Measurements from ENCODE around the gene PCSK7.
"Not testable (repeated sequence)": the region's sequence is repeated elsewhere in the genome, so short reads cannot be mapped to it uniquely, and the experiment has no call there.

The PCSK7 gene

DNA sequence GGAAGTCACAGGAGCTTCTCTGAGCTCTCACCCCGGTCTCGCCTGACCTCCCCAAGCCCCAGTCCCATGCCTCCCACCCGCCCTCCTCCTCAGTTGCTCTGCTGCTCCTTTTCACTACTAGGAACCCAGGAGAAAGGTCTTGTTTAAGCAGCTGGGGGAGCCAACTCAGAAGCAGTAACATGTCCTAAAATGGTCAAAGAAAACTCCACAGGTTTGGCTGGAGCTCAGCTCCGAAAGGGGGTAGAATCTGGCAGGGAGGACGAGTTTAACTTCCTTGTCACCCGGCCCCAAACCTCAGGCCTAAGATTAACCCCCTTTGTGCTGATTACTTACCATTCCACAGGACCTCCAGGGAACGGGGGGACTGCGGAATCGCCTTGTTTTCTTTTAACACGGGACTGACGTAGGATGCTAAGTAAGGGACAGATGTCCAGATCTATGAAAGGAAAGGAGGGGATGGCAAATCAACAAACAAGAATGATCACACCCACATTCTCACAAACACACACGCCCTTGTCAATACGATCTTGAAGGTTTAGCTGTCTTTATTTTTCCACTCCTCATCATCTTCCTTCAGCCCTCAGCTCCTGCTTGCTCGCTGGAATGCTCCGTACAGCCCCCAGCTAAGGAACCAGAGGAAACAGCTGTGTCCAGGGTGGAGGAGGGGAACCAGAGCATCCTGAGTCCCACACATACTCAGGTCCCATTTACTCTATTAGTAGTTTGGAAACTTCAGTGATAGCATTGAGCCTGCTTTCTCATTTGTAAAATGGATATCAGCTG is 13.5 kb downstream of the PCSK7 start:
- no peak for DNase-seq (ENCODE audit: low read depth in 3 of 3)

DNA sequence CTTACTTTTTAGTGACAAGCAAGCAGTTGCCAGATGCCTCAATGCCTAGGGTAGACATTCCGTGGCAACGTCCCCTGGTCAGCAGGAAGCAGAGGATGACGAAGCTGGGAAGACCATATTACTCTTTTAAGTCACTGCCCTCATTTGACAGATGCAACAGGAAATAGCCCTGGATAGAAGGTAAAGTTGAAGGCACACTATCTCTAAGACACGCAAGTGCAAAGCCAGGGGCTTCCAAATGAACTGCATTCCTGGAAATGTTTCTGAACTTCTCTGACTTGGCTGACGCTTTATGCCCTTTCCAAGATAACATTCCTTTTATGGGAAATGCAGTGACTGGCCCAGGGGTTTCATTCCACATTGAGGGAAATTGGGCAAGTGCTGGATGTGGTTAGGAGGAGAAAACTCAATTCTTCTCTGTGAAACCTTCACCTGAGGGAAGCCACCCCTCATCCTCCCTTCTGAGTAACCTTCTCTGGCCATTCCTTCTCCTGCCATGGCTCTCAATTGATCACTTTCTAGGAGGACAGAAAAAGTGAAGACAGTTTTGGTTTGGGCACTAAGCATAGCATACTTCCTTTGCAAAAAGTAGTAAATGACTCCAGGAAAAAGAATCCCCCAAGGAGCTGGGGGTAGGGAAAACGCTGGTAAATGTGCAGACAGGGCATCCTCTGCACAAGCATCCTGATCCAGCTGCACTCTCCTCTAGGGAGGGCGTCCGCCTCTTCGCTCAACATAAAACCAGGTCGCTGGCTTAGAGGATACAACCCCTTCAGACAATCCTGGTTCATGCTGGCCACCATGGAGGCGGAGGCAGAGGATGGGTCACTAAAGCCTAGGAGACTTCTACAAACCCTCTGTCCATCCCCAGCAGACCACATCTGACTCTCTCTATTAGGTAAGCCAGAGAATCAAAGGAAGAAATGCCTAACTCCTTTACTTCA is 14.5 kb downstream of the PCSK7 start:
- no peak for DNase-seq (ENCODE audit: low read depth in 3 of 3)

DNA sequence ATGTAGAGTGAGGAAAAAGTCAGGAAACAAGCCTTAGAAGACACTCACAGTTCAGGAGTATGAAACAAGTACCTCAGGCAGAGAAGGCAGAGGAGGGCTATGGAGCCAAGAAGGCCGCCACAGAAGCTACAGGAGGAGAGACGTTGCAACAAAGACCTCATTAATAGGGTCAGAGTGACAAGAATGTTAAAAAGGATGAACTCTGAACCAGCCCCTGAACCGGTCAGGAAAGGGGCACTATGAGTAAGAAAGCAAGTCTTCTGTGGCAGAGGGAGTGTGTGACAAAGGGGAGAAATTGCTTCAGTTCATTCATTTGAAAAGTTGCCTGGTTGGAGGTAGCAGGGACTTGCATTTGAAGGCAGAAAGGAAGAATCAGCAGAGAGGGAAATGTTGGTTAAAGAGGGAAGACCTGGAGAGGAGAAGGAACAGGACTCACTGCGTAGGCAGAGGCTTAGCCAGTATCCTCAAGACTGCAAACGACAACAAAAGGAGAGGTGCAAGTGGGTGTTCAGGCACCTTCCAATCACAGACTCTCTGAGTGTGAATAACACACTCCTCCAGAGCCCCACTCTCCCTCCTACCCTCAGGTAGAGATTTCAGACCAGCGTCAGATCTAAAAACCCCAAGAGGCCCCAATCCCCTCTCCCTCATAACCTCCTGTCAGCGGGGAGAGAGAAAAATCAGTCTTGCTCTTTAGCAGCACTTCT is 17.3 kb downstream of the PCSK7 start:
- DNase-seq (ENCODE audit: low read depth in 3 of 3), result no peak

DNA sequence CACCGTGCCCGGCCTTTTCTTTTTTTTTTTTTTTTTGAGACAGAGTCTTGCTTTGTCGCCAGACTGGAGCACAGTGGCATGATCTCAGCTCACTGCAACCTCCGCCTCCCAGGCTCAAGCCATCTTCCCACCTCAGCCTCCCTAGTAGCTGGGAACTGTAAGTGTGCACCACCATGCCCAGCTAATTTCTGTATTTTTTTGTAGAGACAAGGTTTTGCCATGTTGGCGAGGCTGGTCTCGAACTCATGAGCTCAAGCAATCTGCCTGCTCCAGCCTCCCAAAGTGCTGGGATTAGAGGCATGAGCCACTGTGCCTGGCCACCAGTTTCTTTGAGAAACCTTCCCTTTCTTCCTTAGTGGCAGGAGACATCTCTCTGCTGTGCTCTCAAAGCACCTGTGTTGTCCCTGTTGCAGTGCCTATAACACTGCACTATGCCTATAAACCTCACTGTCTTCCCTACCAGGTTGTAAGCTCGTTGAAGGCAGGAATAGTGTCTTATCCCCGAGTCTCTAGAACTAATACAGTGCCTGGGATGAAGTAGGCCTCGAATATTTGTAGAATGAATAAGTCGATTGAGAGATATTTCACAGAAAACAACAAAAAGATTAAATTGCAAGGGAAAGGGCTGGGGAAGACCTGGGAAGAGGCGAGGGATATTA is 19.0 kb downstream of the PCSK7 start:
- DNase-seq (ENCODE audit: low read depth in 3 of 3), result no peak

DNA sequence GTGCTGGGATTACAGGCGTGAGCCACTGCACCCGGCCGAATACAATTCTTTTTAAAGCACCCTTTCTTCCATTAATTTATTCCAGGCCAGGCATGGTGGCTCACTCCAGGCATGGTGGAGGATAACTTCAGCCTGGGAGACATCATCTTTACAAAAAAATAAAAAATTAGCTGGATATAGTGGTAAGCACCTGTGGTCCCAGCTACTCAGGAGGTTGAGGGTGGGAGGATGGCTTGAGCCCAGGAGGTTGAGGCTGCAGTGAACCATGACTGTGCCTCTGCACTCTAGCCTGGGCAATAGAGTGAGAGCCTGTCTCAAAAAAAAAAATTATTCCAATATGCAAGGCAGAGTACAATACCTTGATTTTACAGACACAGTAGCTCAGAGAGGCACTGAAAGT is 21.3 kb downstream of the PCSK7 start:
- no peak for DNase-seq (ENCODE audit: low read depth in 3 of 3)

DNA sequence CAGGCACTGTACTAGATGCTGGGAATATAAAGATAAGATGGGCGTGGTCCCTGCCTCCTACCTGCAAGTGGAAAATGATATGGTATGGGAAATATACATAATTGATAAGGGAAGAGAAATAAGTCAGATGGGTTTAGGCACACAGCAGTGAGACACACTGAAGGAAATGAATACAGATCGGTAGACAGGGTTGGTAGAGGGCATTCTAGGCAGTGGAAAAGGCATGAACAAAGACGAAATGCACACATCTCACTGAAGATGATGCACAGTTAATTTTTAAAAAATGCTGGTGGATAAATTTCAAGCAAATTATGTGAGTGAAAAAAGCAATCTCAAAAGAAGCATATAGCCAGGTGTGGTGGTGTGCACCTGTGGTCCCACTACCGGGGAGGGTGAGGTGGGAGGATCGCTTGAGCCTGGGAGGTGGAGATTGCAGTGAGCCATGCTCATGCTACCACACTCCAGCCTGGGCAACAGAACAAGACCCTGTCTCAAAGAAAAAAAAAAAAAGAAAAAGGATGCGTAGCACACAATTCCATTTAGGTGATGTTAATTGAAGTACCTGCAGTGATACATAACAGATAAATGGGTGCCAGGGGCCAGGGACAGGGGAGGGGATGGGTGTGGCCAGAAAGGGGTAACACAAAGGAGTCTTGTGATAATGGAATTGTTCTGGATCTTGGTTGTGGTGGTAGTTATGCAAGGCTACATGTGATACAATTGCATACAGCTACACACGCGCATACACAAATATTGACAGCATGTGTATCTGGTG is 22.3 kb downstream of the PCSK7 start:
- not testable (repeated sequence) for DNase-seq (ENCODE audit: low read depth in 3 of 3)

DNA sequence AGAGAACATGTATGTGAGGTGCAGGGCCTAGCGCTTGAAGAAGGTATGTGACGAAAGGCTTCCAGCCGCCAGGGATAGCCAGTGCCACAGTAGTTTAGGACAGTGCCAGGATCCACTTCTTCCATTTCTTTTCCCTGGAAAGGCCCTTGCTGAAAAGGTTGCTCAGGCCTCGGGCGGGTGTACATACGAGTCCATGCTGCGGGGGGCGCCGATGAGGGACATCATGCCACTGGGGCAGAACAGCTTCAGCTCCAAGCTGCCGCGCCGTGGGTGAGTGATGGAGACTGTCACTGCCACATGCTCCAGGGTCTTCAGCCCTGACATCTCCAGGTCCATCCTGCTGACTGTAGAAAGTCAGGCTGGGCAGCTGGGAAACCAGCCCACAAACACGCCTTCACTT is 23.2 kb downstream of the PCSK7 start:
- not testable (repeated sequence) for DNase-seq (ENCODE audit: low read depth in 3 of 3)

DNA sequence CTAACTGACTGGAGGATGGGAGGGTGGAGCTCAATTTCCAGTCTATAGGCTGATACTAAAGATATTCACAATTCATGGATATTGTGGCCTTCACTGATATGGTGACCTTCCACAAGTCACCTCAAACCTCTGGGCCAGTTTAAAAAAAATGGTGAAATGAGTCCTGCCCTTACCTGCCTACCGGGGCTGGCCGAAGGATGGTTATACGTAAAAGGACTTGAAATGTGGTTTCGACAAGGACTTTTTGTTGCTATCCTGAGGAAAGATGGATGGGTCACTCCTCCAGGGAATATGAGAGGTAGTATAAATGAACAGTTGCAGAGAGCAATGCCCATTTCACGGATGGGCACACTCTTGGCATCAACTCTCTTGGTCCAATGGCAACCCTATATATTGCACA is 24.4 kb downstream of the PCSK7 start:
- not testable (repeated sequence) for DNase-seq (ENCODE audit: low read depth in 3 of 3)

DNA sequence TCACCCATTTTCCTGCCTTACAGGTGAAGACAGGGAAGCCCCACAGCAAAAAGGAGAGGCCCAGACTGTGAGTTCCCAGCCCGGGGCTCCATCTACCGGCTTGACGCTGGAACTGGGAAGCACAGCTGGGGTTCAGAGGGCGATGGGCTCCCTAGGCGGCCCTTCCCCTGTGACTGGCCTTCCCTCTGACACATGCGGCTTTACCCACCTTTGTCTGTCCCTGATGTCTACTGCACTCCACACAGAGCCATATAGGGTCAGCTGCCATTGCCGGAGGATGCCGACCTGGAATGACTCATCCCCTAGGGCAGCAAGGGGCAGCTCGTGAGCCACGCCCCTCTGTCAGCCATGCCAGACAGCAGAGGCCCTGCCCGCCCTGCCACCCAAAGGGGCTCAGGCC is 25.0 kb downstream of the PCSK7 start:
- DNase-seq (ENCODE audit: low read depth in 3 of 3), result not testable (repeated sequence)

DNA sequence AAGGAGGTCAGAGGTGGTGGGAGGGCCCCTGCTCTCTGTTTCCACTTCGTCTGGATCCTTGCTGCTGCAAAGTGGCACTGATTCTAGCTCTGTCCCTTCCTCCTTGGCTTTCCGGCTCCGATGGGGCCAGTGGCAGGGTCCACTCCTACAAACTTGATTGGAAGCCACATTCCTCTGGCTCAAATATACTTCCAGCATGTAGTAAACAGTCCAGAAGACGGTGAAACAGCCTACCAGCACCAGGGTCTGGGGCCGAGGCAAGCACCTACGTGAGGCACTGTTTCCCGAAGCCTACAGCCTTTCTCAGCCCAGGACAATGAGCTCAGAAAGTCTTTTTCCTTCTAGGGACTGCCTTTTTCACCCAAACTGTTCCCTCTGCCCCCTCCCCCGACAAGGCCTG is 25.8 kb downstream of the PCSK7 start:
- DNase-seq (ENCODE audit: low read depth in 3 of 3), result not testable (repeated sequence)

DNA sequence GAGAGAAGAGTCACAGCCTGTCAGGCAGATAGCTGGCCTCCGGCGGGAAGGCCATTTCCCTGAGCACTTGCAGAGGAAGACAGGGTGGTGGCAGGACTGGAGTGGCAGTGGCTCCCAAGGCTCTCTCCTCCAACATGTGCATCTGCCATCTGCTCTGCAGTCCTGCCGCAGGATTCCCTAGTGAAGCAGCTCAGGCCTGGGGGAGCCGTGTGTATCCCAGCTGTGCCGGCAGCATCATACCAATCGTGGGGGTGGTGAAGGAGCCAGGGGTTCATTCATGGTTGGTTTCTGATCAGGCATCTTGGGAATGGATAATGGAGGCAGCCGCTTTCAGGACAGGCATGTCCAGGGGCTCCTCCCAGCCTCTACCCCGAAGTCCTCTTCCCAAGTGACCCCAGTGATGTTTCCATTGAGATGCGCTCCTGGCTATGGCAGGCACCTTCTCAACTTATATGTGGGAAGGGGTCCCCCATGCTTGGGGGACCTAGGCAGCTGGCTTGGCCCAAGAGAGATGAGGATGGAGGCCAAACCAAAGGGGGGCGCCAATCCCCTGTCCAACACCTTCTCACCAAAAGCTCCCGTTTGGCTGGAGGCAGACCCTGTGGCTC is 26.6 kb downstream of the PCSK7 start:
- DNase-seq (ENCODE audit: low read depth in 3 of 3), result no peak

DNA sequence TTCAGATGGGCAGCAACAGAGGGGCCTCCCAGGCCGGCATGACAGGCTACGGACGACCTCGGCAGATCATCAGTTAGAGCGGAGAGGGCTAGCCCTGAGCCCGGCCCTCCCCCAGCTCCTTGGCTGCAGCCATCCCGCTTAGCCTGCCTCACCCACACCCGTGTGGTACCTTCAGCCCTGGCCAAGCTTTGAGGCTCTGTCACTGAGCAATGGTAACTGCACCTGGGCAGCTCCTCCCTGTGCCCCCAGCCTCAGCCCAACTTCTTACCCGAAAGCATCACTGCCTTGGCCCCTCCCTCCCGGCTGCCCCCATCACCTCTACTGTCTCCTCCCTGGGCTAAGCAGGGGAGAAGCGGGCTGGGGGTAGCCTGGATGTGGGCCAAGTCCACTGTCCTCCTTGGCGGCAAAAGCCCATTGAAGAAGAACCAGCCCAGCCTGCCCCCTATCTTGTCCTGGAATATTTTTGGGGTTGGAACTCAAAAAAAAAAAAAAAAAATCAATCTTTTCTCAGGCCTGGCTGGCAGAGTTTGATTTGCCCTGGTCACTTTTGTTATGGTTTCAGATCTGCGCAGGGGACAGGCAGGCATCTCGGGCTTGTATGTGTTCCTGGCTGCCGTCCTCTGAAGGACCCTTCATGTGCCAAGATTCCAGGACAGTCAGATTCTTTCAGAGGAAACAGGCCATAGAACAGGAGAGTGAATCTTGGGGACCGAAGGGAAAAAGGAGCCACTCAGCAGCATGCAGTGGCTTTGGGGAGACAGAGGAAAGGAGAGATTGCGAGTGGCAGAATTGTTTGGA is 27.4 kb downstream of the PCSK7 start:
- DNase-seq (ENCODE audit: low read depth in 3 of 3), result no peak

DNA sequence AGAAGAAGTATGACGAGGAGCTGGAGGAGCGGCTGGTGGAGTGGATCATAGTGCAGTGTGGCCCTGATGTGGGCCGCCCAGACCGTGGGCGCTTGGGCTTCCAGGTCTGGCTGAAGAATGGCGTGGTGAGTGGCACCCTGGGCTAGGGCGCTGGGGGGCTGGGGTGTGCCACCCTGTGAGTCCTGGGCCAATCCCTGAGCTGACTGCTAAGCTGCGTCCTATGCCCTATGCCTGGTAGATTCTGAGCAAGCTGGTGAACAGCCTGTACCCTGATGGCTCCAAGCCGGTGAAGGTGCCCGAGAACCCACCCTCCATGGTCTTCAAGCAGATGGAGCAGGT is 28.8 kb downstream of the PCSK7 start:
- no peak for DNase-seq (ENCODE audit: low read depth in 3 of 3)

DNA sequence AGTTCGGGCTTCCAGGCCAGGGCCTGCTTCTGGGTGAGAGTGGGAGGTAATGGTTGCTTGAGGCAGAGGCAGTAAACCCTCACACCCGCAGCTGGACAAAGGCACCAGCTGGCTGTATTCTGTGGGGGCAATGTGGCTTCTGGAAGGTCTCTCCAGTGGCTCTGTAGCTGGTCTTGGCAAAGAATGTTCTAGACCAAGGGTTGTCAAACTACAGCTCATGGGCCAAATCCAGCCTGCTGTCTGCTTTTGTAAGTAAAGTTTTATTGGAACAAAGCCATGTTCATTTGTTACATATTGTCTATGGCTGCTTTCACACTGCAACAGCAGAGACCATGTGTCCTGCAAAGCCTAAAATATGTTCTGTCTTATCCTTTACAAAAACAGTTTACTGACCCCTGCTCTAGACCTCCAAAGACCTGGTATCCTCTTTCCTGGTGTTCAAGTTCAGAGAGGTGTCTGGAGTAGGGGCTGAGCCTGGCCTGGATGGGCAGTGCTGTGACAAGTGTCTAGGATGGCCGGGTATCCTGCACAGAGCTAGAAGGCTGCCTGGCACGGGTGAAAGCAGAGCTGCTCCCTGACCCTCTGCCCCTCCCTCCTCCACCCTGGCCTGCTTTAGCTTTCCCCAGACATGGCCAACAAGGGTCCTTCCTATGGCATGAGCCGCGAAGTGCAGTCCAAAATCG is 29.3 kb downstream of the PCSK7 start:
- no peak for DNase-seq (ENCODE audit: low read depth in 3 of 3)

DNA sequence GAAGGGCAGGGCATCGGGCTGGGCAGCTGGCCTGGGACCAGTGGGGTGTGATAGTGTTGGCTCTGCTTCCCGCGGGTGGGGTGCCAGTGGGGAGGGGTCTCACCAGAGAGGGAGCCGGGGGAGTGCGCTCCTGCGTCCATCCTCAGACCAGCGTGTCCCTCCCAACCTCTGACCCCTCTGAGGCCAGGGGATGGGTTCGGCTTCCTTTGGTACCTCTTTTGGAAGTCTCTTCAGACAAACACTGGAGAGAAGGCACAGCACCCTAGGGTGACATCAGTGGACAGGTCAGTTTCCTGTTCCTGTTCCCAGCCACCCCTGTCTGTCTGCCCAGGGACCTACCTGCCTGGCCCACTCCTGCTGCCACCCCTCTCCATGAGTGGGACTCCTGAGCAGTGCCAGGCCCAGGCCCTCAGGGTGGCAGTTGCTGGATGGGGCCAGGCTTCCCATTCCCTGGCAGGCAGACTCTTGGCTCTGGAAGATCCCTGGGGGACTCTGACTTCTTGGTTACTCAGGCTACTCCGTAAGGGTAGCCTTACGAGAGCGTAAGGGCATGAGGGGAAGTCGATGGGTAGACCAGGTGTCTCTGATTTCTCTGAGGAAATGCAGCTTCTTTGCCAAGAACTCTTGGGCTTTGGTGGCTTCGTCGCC is 30.1 kb downstream of the PCSK7 start:
- DNase-seq (ENCODE audit: low read depth in 3 of 3), result no peak

DNA sequence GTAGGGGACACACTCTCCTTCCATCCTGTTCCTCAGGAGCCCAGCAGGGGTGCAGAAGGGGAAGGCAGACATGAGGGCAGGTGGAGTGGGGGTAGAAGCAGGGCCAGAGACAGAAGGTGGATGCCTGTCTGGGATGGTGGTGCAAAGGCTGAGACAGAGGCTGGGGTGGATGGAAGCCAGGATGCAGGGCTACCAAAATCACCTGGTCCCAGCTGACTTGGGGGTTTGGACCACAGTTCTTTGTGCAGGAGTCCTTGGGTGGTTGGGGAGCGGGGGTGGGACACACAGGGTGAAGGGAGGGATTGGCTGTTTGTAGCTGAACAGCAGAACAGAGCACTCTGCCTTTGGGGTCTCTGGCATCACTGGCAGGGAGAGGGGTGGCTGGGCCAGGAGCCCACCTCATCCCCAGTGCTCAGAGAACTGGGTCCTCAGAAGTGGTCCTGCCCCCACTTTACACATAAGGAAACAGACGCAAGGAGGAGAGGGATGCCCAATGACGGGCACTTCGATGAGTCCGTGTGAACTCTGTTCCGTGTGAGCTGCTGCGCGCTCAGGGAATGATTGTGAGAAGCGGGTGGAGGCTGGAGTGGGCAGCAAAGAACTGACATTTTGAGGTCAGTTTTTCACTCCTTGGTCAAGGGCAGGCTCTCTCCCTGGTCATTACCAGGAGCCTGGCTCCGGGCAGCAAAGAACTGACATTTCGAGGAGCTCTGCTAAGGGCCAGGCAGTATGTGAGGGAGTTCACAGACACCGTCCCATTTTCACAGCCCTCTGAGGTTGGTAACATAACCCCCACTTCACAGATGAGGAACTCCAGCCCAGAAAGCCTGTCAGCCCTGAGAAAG is 30.8 kb downstream of the PCSK7 start:
- DNase-seq (ENCODE audit: low read depth in 3 of 3), result no peak

DNA sequence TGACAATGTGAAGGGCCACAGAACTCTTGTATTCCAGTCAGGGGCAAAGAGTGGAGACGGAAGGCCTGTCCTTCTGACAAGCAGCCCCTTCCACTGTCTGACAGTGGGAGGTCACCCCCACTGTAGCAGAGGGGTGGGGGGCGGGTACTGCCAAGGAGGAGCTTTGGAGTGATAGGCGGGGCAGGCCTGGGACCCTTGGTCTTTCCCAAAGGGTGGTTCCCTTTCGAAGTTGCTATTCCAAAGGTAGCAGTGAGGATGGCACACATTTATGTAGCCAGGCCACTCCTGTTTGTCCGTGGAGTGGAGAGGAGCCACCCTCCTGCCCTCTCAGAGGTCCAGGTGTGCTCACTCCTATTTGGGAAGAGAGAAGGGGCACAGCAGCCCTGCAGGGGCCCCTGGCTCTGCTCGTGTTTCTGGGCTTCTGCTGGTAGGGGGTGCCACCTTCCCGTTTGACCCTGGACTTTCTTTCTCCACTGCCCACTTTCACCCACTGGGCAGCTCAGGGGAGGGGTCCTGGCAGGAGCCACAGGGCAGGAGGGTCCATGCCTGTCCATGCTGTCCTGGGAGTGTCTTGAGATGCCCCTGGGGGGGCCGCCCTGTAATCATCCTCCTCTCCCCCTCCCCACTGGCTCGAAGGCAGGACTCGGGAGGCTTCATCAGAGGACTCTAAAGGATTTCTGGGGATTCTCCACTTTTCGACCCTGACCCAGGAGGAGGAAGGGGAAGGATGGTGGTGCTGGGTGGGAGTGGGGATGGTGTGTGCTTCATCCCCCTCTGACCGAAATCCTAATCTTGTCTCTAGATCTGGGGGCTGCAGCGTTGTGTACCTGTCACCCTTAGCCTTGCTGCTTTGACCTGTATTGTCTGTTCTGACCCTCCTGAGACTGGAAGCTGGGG is 31.7 kb downstream of the PCSK7 start:
- DNase-seq (ENCODE audit: low read depth in 3 of 3), result no peak

Data from stimulated activated CD4-positive, alpha-beta T cell treated with anti-CD3 and anti-CD28 coated beads, TNF-alpha, amount 100 ng/mL, for 24 hours (primary cell).